HuH-7.5 (cell line): ENCODE data around the gene CD4.

ENCODE experiments used
- DNase-seq: peaks from one replicate; pipeline ENCODE4 v3.0.0; 2011; ENCODE audit warnings: low spot score

The CD4 gene

DNA sequence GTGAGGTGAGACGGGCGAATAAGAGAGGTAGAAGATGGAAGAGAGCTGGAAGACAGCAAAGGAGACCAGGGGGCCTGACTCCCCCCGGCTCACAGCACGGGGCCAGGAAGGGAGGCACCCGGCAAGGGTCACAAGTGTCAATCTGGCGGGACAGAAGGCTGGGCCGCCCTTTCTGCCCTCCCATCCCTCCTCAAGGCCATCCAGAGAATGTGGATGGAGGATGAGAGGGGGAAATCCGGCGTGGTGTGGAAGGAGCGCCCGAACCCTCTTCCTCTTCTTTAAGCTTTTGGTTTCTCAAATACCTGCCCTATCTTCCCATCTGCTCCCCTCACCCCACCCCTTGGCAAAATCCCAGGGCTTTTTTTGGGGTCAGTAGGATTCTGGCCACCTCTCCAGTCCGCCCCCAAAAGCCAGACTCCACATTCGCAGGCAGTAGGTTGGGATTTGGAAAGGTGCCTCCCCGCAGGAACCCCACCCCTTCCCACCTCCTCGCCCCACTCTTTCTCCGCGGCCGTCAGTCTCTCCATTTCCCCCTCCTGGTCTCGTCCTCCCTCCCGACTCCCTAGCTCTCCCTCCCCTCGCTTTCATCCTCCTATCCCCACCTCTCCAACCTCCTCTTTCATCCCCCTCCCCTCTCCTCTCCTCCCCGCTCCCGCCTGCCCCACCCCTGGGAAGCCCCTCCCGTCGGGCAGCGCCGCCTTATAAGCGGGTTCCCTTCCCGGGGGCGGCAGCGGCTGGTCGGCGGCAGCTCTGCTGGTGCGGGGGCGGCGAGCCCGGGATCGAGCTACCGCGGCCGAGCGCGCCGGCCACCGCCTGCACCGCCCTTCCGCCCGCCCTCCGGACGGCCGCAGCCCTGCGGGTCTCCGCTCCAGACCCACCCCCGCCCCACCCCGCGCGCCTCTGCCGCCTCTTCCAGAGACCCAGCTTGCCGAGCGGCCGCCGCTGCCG is 23.4 kb upstream of the CD4 start, which contains the start of gene PTMS:
Gene PTMS (plus strand): TSS at position 730 of the 948 bp plus-strand sequence. CDS start 343 bp downstream, outside the sequence.
- DNase-seq = peak; percentile 90

DNA sequence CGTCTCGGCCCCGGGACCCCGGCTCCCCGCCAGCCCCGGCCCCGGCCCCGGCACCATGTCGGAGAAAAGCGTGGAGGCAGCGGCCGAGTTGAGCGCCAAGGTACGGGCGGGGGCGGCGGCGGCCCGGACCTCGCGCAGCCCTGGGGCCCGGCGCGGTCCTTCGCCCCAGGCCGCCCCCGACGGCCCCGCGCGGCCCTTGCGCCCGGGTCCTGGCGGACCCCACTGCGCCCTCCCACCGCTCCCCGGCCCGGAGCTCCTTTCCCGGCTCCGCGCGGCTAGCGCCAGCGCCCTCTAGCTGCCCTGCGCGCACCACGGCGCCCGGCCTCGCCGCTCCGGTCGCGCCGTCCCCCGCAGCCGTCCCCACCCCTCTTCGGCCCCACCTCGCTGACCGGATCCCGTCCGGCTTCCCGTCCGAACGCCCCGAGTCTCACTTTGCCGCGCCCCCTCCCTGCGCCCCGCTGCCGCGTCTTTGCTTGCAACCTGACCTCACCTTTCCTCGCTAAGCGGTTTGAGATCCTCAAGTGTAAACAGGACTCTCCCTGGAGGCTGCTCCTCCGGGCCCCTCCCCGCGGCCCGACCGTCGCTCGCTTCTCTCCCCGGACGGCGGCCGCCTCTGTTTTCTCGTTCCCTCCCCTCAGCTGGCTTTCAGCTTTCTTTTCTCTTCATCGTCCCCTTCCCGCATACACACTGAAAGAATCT is 22.5 kb upstream of the CD4 start:
- peak; percentile 74 for DNase-seq

DNA sequence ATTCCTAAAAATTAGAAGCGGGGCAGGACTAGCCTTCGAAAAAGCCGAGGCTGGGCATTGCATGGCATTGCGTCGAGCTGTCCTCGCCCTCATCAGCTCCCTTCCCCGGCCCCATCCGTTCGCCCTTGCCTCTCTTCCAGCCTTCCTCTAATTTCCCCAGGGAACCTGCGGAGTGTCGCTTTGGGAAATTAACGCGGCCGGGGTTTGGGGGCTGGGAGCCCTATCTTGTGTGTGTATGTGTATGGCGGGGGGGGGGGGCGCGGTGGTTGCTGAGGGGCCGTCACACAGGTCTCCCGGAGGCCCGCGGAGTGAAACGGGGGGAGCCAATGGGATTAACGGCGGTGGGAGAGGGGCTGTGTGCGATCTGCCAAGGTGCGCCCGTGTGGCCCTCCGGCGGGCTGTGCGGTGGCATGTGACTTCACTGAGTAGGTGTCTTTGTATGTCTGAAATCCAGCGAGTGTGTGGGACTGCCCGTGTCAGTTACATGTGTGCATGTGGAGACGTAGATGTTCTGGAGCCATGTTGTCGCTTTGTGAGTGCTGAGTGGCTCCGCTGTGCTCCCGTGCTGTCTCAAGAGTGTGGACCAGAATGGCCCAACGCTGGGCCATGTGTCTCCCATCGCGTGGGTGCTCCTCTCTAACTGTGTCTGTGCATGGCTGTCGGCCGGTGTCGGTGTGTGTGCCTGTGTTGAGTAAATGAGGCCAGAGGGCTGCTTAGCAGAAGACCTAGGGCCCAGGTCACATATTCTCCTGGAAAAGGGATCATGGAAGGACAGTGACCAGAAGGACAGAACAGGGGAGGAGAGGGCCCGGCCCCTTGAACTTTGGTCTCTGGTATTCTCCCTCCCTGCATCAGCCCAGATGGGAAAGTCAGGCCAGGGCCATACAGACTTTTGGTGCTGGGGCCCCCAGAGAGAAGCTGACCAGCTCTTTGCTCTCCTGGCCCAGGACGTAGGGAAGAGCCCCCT is 21.7 kb upstream of the CD4 start:
- DNase-seq = peak; percentile 83

DNA sequence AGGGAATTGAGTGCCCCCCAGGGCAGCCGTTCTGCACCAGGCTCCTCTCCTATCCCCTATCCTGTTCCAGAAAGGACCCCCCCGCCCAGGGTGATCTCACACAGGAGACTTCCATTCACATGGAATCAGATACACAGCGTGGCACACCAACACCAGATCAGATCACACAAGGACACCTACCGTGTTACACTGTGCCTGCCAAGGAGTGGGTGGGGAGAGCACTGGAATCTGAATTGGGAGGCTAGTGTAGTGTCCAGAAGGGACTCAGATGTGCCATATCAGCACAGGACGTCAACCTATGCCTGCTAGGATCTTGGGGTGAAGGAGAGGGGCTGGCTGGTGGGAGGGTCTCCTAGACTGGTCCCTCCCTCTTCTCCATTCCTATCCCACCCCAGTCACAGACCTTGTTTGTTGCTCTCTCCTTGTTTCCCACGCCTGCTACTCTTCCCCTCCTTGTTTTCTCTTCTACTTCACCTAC is 20.9 kb upstream of the CD4 start:
- DNase-seq = peak; percentile 42

DNA sequence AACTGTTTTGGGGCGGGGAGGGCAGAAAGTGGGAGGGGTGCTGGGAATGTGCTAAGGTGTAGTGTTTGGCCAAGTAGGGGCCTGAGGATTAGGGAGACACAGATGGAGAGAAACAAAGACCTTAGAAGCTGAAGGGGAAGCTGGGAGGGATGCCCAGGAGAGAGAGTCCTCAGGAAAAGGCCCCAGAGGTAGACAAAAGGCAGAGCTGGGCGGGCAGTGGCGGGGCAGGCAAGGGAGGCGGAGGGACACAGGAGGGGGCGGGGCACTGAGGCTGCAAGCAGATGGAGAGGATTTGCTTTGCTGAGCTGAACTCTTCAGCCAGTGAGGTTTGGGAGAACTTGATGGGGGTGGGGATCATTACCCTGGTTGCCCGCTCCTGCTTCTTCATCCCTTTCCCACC is 20.3 kb upstream of the CD4 start:
- peak; percentile 56 for DNase-seq

DNA sequence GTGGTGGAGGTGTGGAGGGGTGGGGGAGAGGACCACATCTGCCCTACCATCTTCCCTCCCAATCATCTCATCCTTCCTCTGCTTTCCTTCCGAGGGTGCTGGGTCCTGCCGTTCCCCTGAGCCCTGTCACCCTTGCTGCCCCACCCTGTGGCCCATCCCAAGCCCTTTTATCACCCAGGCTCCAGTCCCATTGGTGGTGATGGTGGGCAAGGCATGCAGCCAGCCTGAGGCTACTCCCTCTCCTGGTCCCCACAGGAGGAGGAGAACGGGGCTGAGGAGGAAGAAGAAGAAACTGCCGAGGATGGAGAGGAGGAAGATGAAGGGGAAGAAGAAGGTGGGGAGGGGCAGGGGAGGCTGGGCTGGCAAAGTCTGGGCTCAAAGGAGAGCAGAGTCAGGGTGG is 19.7 kb upstream of the CD4 start:
- no peak for DNase-seq

DNA sequence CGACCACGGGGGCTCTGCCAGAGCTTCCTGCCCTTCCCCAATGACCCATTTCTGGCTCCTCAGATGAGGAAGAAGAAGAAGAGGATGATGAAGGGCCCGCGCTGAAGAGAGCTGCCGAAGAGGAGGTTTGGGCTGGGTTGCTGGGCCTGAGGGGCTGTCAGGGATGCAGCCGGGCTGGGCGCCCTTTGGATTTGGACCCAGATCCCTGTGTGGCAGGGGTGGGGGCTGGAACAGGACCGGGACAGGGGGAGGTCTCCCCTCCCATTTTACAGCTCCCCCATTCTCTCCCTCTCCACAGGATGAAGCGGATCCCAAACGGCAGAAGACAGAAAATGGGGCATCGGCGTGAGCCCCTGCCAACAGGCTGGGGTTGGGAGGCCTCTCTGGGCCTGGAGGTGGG is 19.2 kb upstream of the CD4 start:
- DNase-seq = no peak

DNA sequence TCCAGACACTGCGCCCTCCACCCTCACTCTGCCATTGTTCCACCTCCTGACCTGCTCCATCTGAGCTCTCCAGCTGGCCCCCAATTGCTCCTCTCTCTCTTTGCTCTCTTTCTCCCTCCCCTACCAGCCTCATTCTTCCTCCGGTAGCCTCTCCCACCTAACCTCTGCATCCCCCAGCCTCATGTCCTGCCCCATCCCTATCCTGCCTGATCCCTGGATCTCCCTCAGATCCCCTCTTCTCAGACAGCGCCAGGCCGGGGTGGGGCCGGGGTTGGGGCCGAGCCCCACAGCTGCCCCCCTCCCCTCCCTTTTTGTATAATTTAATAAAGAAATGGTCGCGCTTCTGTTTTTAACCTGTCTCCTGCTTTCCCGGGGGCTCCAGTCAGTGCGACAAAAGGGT is 18.7 kb upstream of the CD4 start:
- DNase-seq = no peak

DNA sequence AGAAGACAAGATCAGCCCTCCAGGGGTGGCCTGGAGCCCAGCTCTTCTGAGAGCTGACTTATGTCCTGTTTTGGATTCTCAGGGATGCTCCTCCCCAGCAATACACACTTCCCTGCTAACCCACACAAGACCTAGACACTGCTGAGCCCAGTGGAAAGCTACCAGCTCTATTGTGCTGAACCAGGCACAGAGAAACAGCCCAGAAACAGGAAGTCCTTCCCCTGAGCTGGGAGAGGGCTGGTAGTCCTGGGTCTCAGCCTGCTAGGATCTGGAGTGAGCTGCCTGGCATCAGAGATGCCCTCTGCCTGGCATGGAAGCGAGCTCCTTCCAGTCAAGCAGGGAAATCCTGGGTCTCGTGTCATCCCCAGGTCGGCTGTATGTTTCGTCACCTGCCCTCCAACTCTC is 18.2 kb upstream of the CD4 start:
- DNase-seq = no peak

DNA sequence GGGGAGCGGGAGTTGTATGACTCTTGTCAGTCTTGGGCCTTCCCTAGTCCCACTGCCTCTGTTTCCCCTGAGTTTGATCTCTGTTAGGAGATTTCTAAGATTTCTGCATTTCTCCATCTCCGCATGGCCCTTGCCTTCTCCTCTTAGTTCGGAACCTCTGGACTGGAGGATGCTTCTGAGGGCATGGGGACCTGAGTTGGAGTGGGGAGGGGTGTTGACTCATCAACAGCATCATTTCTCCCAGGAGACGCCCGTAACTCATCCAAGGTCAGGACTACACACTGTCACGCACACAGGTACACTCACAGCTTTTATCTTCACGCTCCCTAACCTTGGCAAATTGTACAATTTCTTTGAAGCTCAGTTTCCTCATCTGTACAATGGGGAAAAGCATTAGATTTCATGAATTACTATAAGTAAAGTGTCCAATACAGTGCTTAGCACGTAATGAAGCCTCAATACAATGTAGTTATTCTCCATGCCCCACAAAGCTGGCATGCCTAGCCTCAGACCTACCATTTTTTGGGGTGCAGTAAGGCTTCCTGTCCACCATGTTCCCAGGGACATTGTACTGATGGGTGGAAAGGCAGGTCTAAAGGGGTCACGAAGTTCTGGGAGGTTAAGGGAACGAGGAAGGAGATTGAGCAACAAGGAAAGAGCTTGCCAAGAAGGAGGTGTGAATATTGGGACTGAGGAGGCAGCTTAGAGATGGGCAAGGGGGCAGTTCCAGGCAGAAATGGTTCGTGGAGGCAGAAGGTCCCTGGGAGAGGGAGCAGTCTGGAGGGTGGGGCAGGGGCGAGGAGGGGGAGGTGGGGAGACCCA is 17.6 kb upstream of the CD4 start:
- DNase-seq = no peak

DNA sequence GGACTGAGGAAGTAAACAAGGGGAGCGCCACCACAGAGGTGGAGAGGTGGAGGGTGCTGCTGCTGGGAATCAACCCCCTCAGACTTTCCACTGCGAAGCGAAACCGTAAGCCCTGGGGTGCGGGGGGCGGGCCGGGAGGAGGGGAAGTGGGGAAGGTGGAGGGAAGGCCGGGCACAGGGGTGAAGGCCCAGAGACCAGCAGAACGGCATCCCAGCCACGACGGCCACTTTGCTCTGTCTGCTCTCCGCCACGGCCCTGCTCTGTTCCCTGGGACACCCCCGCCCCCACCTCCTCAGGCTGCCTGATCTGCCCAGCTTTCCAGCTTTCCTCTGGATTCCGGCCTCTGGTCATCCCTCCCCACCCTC is 17.0 kb upstream of the CD4 start, which contains the start of gene LAG3:
Gene LAG3 (plus strand): TSS at position 190 of the 365 bp plus-strand sequence. CDS start 333 bp downstream, outside the sequence.
- DNase-seq = peak; percentile 66

DNA sequence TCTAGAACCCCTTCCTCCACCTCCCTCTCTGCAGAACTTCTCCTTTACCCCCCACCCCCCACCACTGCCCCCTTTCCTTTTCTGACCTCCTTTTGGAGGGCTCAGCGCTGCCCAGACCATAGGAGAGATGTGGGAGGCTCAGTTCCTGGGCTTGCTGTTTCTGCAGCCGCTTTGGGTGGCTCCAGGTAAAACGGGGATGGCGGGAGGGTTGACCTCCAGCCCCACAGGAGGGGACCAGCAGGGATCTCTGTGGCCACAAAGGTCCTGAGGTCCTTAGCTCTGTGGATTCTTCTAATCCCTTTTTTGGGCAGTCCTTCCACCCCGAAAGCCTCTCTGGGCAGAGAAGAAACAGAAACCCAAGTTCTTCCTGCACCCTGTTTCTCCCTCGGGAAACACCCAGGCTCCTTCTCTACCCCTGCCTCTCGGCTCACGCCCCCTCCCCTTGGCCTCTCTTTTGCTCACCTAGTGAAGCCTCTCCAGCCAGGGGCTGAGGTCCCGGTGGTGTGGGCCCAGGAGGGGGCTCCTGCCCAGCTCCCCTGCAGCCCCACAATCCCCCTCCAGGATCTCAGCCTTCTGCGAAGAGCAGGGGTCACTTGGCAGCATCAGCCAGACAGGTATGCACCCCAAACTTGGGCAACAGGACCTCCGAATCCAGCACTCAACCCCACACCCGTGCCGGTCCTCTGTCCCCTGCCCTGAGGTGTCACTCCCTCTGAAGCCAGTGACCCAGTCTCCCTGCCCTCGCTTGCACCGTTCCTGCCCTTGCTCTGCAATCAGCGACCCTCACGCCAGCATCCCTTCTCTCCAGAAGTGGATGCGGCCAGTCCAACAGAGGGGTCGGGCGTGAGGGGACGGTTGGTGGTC is 16.4 kb upstream of the CD4 start:
- DNase-seq = peak; percentile 43

DNA sequence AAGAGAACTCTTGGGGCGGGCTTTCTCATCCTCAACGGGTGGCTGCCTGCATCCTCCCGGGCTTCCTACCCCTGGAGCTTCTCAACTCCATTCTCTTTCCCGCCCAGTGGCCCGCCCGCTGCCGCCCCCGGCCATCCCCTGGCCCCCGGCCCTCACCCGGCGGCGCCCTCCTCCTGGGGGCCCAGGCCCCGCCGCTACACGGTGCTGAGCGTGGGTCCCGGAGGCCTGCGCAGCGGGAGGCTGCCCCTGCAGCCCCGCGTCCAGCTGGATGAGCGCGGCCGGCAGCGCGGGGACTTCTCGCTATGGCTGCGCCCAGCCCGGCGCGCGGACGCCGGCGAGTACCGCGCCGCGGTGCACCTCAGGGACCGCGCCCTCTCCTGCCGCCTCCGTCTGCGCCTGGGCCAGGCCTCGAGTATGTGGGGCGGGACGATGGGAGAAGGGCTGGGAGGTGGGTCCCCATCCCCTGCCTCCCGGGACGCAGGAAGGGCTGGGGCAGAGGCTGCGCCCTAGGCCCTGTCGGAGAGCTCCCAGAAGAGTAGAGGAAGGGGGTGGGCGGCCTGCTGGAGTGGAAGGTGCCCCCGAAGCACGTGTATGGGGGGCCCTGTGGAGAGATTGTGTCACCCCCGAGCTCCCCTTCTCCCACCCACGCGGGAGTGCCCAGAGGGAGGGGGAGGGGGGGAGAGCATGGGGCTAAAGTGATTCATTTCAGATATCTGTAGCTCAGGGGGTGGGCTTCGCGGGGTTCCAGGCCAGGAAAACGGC is 15.6 kb upstream of the CD4 start:
- DNase-seq = peak; percentile 20

DNA sequence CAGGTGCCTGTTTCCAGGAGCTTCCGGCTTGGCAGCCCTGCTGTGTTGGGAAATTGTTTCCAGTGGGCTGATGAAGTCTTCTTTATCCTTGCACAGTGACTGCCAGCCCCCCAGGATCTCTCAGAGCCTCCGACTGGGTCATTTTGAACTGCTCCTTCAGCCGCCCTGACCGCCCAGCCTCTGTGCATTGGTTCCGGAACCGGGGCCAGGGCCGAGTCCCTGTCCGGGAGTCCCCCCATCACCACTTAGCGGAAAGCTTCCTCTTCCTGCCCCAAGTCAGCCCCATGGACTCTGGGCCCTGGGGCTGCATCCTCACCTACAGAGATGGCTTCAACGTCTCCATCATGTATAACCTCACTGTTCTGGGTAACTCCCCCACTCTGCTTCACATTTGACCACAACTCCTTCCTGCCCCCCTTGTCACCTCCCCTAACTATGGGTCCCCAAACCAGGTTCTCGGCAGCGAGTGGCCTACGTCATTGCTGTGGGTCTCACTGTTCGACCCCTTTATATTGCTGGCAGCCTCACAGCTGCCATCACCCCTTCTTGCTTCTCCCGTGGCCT is 14.7 kb upstream of the CD4 start:
- DNase-seq = peak; percentile 12

DNA sequence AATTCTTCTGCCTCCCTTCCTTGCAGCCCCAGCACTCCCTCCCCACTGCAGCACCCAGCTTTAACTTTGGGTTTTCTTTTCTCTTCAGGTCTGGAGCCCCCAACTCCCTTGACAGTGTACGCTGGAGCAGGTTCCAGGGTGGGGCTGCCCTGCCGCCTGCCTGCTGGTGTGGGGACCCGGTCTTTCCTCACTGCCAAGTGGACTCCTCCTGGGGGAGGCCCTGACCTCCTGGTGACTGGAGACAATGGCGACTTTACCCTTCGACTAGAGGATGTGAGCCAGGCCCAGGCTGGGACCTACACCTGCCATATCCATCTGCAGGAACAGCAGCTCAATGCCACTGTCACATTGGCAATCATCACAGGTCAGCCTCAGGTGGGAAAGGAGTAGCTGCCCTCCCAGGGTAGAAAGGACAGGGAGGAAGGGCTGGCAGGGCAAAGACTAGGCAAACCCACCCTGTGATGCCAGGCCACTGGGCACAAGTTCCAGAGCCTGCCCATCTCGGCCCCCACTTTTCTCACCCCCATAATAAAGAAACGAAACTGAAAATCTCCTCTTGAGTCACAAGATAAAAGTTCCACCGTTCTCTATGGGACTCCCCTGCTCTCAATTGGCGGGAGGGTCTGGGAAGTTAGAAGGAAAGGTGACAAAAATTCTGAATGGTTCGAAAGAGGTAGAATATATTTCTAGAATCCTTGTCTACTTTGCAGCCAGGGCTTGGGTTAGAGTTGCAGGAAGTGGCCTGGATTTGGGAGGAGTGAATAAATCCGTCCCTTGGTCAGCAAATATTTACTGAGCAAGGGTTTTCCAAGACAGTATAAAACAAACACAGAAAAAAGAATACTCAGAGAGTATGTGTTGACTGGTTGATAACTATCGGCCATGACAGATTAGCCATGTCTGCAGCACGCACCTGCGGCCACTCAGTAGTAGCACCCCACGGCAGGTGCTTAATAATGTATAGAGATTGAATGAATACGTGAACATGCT is 13.8 kb upstream of the CD4 start:
- peak; percentile 24 for DNase-seq

DNA sequence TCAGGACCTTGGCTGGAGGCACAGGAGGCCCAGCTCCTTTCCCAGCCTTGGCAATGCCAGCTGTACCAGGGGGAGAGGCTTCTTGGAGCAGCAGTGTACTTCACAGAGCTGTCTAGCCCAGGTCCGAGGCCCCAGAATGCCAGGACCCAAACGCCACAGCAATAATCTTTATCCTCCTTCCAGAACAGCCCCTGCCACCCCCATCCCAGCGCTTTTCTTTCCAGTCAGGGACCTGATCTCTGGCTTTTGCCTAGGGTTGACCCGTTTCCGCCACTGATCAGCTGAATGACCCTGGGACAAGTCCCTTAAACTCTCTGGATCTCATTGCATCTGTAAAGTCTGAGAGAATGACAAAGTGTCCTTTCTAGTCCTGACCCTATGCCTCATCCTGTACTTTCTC is 11.9 kb upstream of the CD4 start:
- DNase-seq = peak; percentile 1

DNA sequence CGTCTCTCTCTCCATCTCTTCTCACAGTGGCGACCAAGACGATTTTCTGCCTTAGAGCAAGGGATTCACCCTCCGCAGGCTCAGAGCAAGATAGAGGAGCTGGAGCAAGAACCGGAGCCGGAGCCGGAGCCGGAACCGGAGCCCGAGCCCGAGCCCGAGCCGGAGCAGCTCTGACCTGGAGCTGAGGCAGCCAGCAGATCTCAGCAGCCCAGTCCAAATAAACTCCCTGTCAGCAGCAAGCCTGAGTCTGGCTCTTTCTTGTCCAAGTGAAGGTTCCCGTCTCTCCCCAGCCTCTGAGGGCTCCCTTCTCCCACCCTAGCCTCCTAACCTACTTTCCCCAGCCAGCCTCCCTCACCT is 11.1 kb upstream of the CD4 start:
- DNase-seq = peak; percentile 20
